Naive B cell (primary cell): ENCODE data around the gene WDR37. TPM values are rescaled to one million over a fixed set of nuclear protein-coding genes. Genes with fewer than 3 reads are reported as not detected.
"Not testable (repeated sequence)": the region's sequence is repeated elsewhere in the genome, so short reads cannot be mapped to it uniquely, and the experiment has no call there.

Source experiments
- ATAC-seq, 2 donors: fragments of 150-1000 bp; cut with Tn5 transposase; 2 replicates each; pipeline ENCODE4 v1.10.0; 2021; ENCODE audit warnings: low read depth in 2 of 2, mild to moderate bottlenecking in 2 of 2, moderate library complexity in 2 of 2
- DNase-seq: peaks from one replicate; pipeline ENCODE4 v3.0.0; 2022
- H3K27ac Mint-ChIP-seq, 6 donors: one replicate each; pipeline ENCODE4 v1.8.0; 2020 to 2022; ENCODE audit warnings: mild to moderate bottlenecking in 6 of 6, mixed read lengths in 6 of 6, moderate library complexity in 5 of 6, inconsistent platforms in 2 of 6
- H3K27me3 Mint-ChIP-seq, 3 donors: one replicate each; pipeline ENCODE4 v1.8.0; 2021 to 2022; ENCODE audit warnings: mixed read lengths in 3 of 3, mild to moderate bottlenecking in 1 of 3
- H3K36me3 Mint-ChIP-seq, 2 donors: one replicate each; pipeline ENCODE4 v1.8.0; 2020 to 2022; ENCODE audit warnings: mixed read lengths in 2 of 2, inconsistent platforms in 1 of 2, mild to moderate bottlenecking in 1 of 2
- H3K4me1 Mint-ChIP-seq, 3 donors: one replicate each; pipeline ENCODE4 v1.8.0; 2020 to 2022; ENCODE audit warnings: mixed read lengths in 3 of 3, inconsistent platforms in 1 of 3, mild to moderate bottlenecking in 1 of 3, moderate library complexity in 1 of 3
- H3K4me3 Mint-ChIP-seq, 8 donors: one replicate each; pipeline ENCODE4 v1.8.0; 2020 to 2022; ENCODE audit warnings: mild to moderate bottlenecking in 8 of 8, mixed read lengths in 8 of 8, moderate library complexity in 8 of 8, inconsistent platforms in 2 of 8
- H3K9me3 Mint-ChIP-seq, 7 donors: one replicate each; pipeline ENCODE4 v1.8.0; 2020 to 2022; ENCODE audit warnings: mixed read lengths in 7 of 7, mild to moderate bottlenecking in 5 of 7, inconsistent platforms in 2 of 7, moderate library complexity in 1 of 7
- polyA plus RNA-seq, 6 donors: library from polyadenylated mRNA; unstranded; fragments of 300-500 nt; fragmentation: Illumina TruSeq; gene quantifications; one replicate each; pipeline ENCODE4 v1.2.3, GENCODE V29; 2021; ENCODE audit warnings: low read depth in 6 of 6

Gene WDR37
- polyA plus RNA-seq, 6 donors from 2014 or later = 7.9 to 14.9 (median 11.5) TPM

- H3K4me1 Mint-ChIP-seq = no peaks in the 10 kb centered on the region
- H3K9me3 Mint-ChIP-seq = no peaks in the 10 kb centered on the region
- no peaks in the 10 kb centered on the region for H3K36me3 Mint-ChIP-seq
- no peak within 1 kb of the TSS for H3K4me3 Mint-ChIP-seq
- ATAC-seq = no peak
- no peaks in the 10 kb centered on the region for H3K27me3 Mint-ChIP-seq
- H3K27ac Mint-ChIP-seq = peak within 1 kb of the TSS in 1 of 6 donors; percentile 66
- no peak for DNase-seq
Observed at GRCh38 chr10:1025683-1026082, 30.5 kb upstream of the WDR37 start, which contains the start of gene IDI2. Gene IDI2 (minus strand): TSS chr10:1025859. CDS start chr10:1024723, 1,136 bp downstream.

- ATAC-seq = no peak
- H3K27me3 Mint-ChIP-seq = no peaks in the 10 kb centered on the region
- DNase-seq = no peak
- no peaks in the 10 kb centered on the region for H3K36me3 Mint-ChIP-seq
- H3K27ac Mint-ChIP-seq = no peak overlapping the region
- H3K4me1 Mint-ChIP-seq = no peaks in the 10 kb centered on the region
- H3K4me3 Mint-ChIP-seq = no peak overlapping the region
- H3K9me3 Mint-ChIP-seq = no peaks in the 10 kb centered on the region
Observed at GRCh38 chr10:1026578-1026977, 29.6 kb upstream of the WDR37 start.

- DNase-seq = no peak
Observed at GRCh38 chr10:1029838-1030237, 26.3 kb upstream of the WDR37 start.

GRCh38 chr10:1033601-1034000 lies 22.6 kb upstream of the WDR37 start:
- no peak overlapping the region for H3K27ac Mint-ChIP-seq
- no peak overlapping the region for H3K4me3 Mint-ChIP-seq
- no peaks in the 10 kb centered on the region for H3K27me3 Mint-ChIP-seq
- ATAC-seq = no peak
- DNase-seq = no peak
- H3K4me1 Mint-ChIP-seq = peaks cover 0 to 8% (median 4%) of the 10 kb centered on the region in 3 donors
- H3K36me3 Mint-ChIP-seq = peaks cover 0 to 8% of the 10 kb centered on the region in 2 donors
- H3K9me3 Mint-ChIP-seq = no peaks in the 10 kb centered on the region

More at GRCh38 chr10:1029838-1030237, 26.3 kb upstream of the WDR37 start:
- Mint-ChIP-seq H3K27ac (no peak overlapping the region), H3K9me3 (no peaks in the 10 kb centered on the region), H3K4me3 (no peak overlapping the region), H3K27me3 (no peaks in the 10 kb centered on the region), H3K4me1 (no peaks in the 10 kb centered on the region), H3K36me3 (no peaks in the 10 kb centered on the region)
- ATAC-seq = no peak

GRCh38 chr10:1034758-1035157 lies 21.4 kb upstream of the WDR37 start:
- no peak for ATAC-seq
- no peak for DNase-seq
- Mint-ChIP-seq H3K4me1 (peaks cover 0 to 8% (median 4%) of the 10 kb centered on the region in 3 donors), H3K36me3 (peaks cover 0 to 8% of the 10 kb centered on the region in 2 donors), H3K27me3 (no peaks in the 10 kb centered on the region), H3K4me3 (no peak overlapping the region), H3K27ac (no peak overlapping the region), H3K9me3 (no peaks in the 10 kb centered on the region)

GRCh38 chr10:1035201-1035600 lies 21.0 kb upstream of the WDR37 start:
- H3K4me1 Mint-ChIP-seq = peaks cover 0 to 8% (median 7%) of the 10 kb centered on the region in 3 donors
- DNase-seq (no peak), ATAC-seq (no peak)
- no peaks in the 10 kb centered on the region for H3K9me3 Mint-ChIP-seq
- no peak overlapping the region for H3K4me3 Mint-ChIP-seq
- no peaks in the 10 kb centered on the region for H3K27me3 Mint-ChIP-seq
- H3K36me3 Mint-ChIP-seq = peaks cover 2 to 8% of the 10 kb centered on the region in 2 donors
- peak overlapping the region in 1 of 6 donors; percentile 77 for H3K27ac Mint-ChIP-seq

GRCh38 chr10:1036341-1036791 lies 19.8 kb upstream of the WDR37 start:
- Mint-ChIP-seq H3K9me3 (no peaks in the 10 kb centered on the region), H3K27ac (peak overlapping the region in 3 of 6 donors; percentile 20 to 81 (median 77)), H3K27me3 (no peaks in the 10 kb centered on the region), H3K36me3 (peaks cover 8% of the 10 kb centered on the region in 2 donors), H3K4me3 (no peak overlapping the region), H3K4me1 (peaks cover 0 to 8% (median 8%) of the 10 kb centered on the region in 3 donors)
- peak in 1 of 2 donors; percentile 74 for ATAC-seq
- DNase-seq = no peak

- H3K36me3 Mint-ChIP-seq = peaks cover 8% of the 10 kb centered on the region in 2 donors
- peaks cover 0 to 8% (median 8%) of the 10 kb centered on the region in 3 donors for H3K4me1 Mint-ChIP-seq
- peak overlapping the region in 4 of 6 donors; percentile 34 to 81 (median 79) for H3K27ac Mint-ChIP-seq
- H3K9me3 Mint-ChIP-seq = no peaks in the 10 kb centered on the region
- DNase-seq (no peak), ATAC-seq (no peak)
- H3K27me3 Mint-ChIP-seq = no peaks in the 10 kb centered on the region
- H3K4me3 Mint-ChIP-seq = no peak overlapping the region
Observed at GRCh38 chr10:1037098-1037497, 19.1 kb upstream of the WDR37 start.

- H3K4me1 Mint-ChIP-seq = peaks cover 8 to 20% (median 15%) of the 10 kb centered on the region in 3 donors
- not testable (repeated sequence) for ATAC-seq, H3K9me3 Mint-ChIP-seq, H3K27me3 Mint-ChIP-seq, DNase-seq, H3K4me3 Mint-ChIP-seq
- H3K27ac Mint-ChIP-seq = peak overlapping the region in 1 of 6 donors; percentile 76
- H3K36me3 Mint-ChIP-seq = peaks cover 8 to 13% of the 10 kb centered on the region in 2 donors
Observed at GRCh38 chr10:1038769-1039168, 17.4 kb upstream of the WDR37 start.

GRCh38 chr10:1040133-1040532 lies 16.1 kb upstream of the WDR37 start:
- H3K27ac Mint-ChIP-seq = peak overlapping the region in 1 of 6 donors; percentile 35
- peak overlapping the region in 1 of 8 donors; percentile 19 for H3K4me3 Mint-ChIP-seq
- ATAC-seq = no peak
- no peaks in the 10 kb centered on the region for H3K9me3 Mint-ChIP-seq
- peaks cover 22 to 33% (median 27%) of the 10 kb centered on the region in 3 donors for H3K4me1 Mint-ChIP-seq
- H3K36me3 Mint-ChIP-seq = peaks cover 8 to 13% of the 10 kb centered on the region in 2 donors
- no peaks in the 10 kb centered on the region for H3K27me3 Mint-ChIP-seq
- no peak for DNase-seq

GRCh38 chr10:1041514-1041913 lies 14.7 kb upstream of the WDR37 start:
- Mint-ChIP-seq H3K27me3 (no peaks in the 10 kb centered on the region), H3K4me1 (peaks cover 29 to 42% (median 29%) of the 10 kb centered on the region in 3 donors), H3K9me3 (no peaks in the 10 kb centered on the region), H3K4me3 (peak overlapping the region in 2 of 8 donors; percentile 16 to 54), H3K27ac (peak overlapping the region in 3 of 6 donors; percentile 7 to 38 (median 31)), H3K36me3 (peaks cover 8 to 13% of the 10 kb centered on the region in 2 donors)
- DNase-seq (no peak), ATAC-seq (no peak)

GRCh38 chr10:1043532-1043995 lies 12.6 kb upstream of the WDR37 start:
- ATAC-seq (peak; percentile 66 to 67), DNase-seq (peak; percentile 72)
- peaks cover 32 to 48% (median 42%) of the 10 kb centered on the region in 3 donors for H3K4me1 Mint-ChIP-seq
- H3K9me3 Mint-ChIP-seq = peaks cover 0 to 2% (median 0%) of the 10 kb centered on the region in 7 donors
- peaks cover 0 to 13% of the 10 kb centered on the region in 2 donors for H3K36me3 Mint-ChIP-seq
- H3K27ac Mint-ChIP-seq = peak overlapping the region; percentile 92 to 99 (median 99)
- H3K4me3 Mint-ChIP-seq = peak overlapping the region; percentile 86 to 95 (median 92)
- no peaks in the 10 kb centered on the region for H3K27me3 Mint-ChIP-seq

- H3K4me1 Mint-ChIP-seq = peaks cover 36 to 48% (median 48%) of the 10 kb centered on the region in 3 donors
Observed at GRCh38 chr10:1044146-1044545, 12.0 kb upstream of the WDR37 start.

GRCh38 chr10:1044964-1045363 lies 11.2 kb upstream of the WDR37 start:
- H3K27me3 Mint-ChIP-seq = no peaks in the 10 kb centered on the region
- peaks cover 0 to 13% of the 10 kb centered on the region in 2 donors for H3K36me3 Mint-ChIP-seq
- ATAC-seq (no peak), DNase-seq (no peak)
- H3K4me3 Mint-ChIP-seq = peak overlapping the region; percentile 15 to 93 (median 55)
- H3K27ac Mint-ChIP-seq = peak overlapping the region; percentile 92 to 99 (median 98)
- H3K9me3 Mint-ChIP-seq = peaks cover 0 to 3% (median 0%) of the 10 kb centered on the region in 7 donors
- H3K4me1 Mint-ChIP-seq = peaks cover 36 to 53% (median 50%) of the 10 kb centered on the region in 3 donors

More at GRCh38 chr10:1044146-1044545, 12.0 kb upstream of the WDR37 start:
- H3K9me3 Mint-ChIP-seq = peaks cover 0 to 3% (median 0%) of the 10 kb centered on the region in 7 donors
- peak overlapping the region; percentile 92 to 99 (median 99) for H3K27ac Mint-ChIP-seq
- H3K36me3 Mint-ChIP-seq = peaks cover 0 to 13% of the 10 kb centered on the region in 2 donors
- no peaks in the 10 kb centered on the region for H3K27me3 Mint-ChIP-seq
- H3K4me3 Mint-ChIP-seq = peak overlapping the region; percentile 86 to 95 (median 92)
- ATAC-seq = no peak
- no peak for DNase-seq
